Measurements from ENCODE around the gene ROBO4. TPM values are rescaled to one million over a fixed set of nuclear protein-coding genes. Genes with fewer than 3 reads are reported as not detected.

The ROBO4 gene
- total RNA-seq, 1 experiment from 2014 or later = not detected

GRCh38 chr11:124935548-124936514 lies 38.2 kb upstream of the ROBO4 start, which contains the start of gene HEPACAM (continued):
- TF ChIP-seq ZBTB33 (IDR thresholded peaks at IDR 0.05; ENCODE audit: extremely low read depth, insufficient replicate concordance, low read length) (no peak), ZFX (IDR thresholded peaks at IDR 0.05) (no peak), POLR2AphosphoS5 (IDR thresholded peaks at IDR 0.05; ENCODE audit: low read depth, low read length) (no peak), ZNF274 (IDR thresholded peaks at IDR 0.05; ENCODE audit: low read depth, low read length) (no peak), JUND (IDR thresholded peaks at IDR 0.05) (no peak), REST (IDR thresholded peaks at IDR 0.05; ENCODE audit: low read depth) (no peak), CEBPB (IDR thresholded peaks at IDR 0.05; ENCODE audit: low read depth) (no peak)

All from HCT116 (cell line).